HepG2 (cell line): ENCODE results near the gene BLOC1S4. TPM values are rescaled to one million over a fixed set of nuclear protein-coding genes. Genes with fewer than 3 reads are reported as not detected.
A peak's percentile ranks its signal among the peaks of the same experiment; 100 is the strongest.

Experiments used
- AHR ChIP-seq: IDR thresholded peaks from 2 replicates; pipeline ENCODE4 v1.6.1; 2018; ENCODE audit warnings: missing genetic modification reagents, missing compliant biosample characterization
- EHMT2 ChIP-seq: fragments of 200-600 bp; sonication (generic); IDR thresholded peaks from 2 replicates; pipeline ENCODE4 v1.7.0; 2017; ENCODE audit warnings: antibody characterized with exemption, low read depth, low read length, borderline replicate concordance
- EP300 ChIP-seq, 3 experiments: sonication (generic) in 1 of 3; formaldehyde crosslinking in 1 of 3; IDR thresholded peaks; 2 replicates each; pipeline versions ENCODE4 v1.5.1 to v1.6.1; 2011 to 2020; ENCODE audit warnings: low read depth in 2 of 3, low read length in 2 of 3, borderline replicate concordance in 1 of 3, improper control_type of control experiment in 1 of 3, mild to moderate bottlenecking in 1 of 3, missing genetic modification reagents in 1 of 3, moderate library complexity in 1 of 3
- KMT2B ChIP-seq: IDR thresholded peaks from 2 replicates; pipeline ENCODE4 v1.6.1; 2016; ENCODE audit warnings: missing genetic modification reagents, missing compliant biosample characterization
- MAFF ChIP-seq: IDR thresholded peaks from 2 replicates; pipeline ENCODE4 v1.6.1; 2011; ENCODE audit warnings: low read depth, low read length, improper control_type of control experiment
- MTA1 ChIP-seq: sonication (generic); formaldehyde crosslinking; IDR thresholded peaks from 2 replicates; pipeline ENCODE4 v1.4.0; 2020; ENCODE audit warnings: missing genetic modification reagents, mild to moderate bottlenecking, borderline replicate concordance
- RFX5 ChIP-seq: IDR thresholded peaks from 2 replicates; pipeline ENCODE4 v1.6.1; 2011; ENCODE audit warnings: low read depth, low read length, improper control_type of control experiment
- SNAPC2 ChIP-seq: sonication (generic); formaldehyde crosslinking; IDR thresholded peaks from 2 replicates; pipeline ENCODE4 v1.8.1; 2022; ENCODE audit warnings: mild to moderate bottlenecking, missing genetic modification reagents
- XBP1 ChIP-seq: sonication (generic); formaldehyde crosslinking; IDR thresholded peaks from 2 replicates; pipeline ENCODE4 v1.5.0; 2020; ENCODE audit warnings: missing genetic modification reagents
- YY1 ChIP-seq: IDR thresholded peaks from 2 replicates; pipeline ENCODE4 v1.6.1; 2011; ENCODE audit warnings: low read length, low read depth, moderate library complexity, mild to moderate bottlenecking; ENCODE audit not compliant: insufficient read depth, insufficient replicate concordance
- ZNF234 ChIP-seq: sonication (generic); formaldehyde crosslinking; conservative IDR thresholded peaks from 2 replicates; pipeline ENCODE4 v1.5.1; 2020; ENCODE audit warnings: mild to moderate bottlenecking, missing genetic modification reagents
- ZNF263 ChIP-seq: sonication (generic); formaldehyde crosslinking; IDR thresholded peaks from 2 replicates; pipeline ENCODE4 v1.4.0; 2020; ENCODE audit warnings: missing genetic modification reagents
- ZNF274 ChIP-seq: sonication (generic); formaldehyde crosslinking; IDR thresholded peaks from 2 replicates; pipeline ENCODE4 v1.5.1; 2020; ENCODE audit warnings: mild to moderate bottlenecking, missing genetic modification reagents
- ZNF501 ChIP-seq: sonication (generic); formaldehyde crosslinking; IDR thresholded peaks from 2 replicates; pipeline ENCODE4 v1.5.1; 2020; ENCODE audit warnings: mild to moderate bottlenecking, moderate library complexity, missing genetic modification reagents
- ZNF510 ChIP-seq: sonication (generic); formaldehyde crosslinking; IDR thresholded peaks from 2 replicates; pipeline ENCODE4 v1.4.0; 2020; ENCODE audit warnings: low read depth, mild to moderate bottlenecking, missing genetic modification reagents
- ZNF614 ChIP-seq: IDR thresholded peaks from 2 replicates; pipeline ENCODE4 v1.6.1; 2018; ENCODE audit warnings: missing biosample characterization, missing genetic modification reagents, inconsistent platforms, borderline replicate concordance
- ZNF768 ChIP-seq: sonication (generic); formaldehyde crosslinking; IDR thresholded peaks from 2 replicates; pipeline ENCODE4 v1.4.0; 2020; ENCODE audit warnings: missing genetic modification reagents
- ZSCAN31 ChIP-seq: sonication (generic); formaldehyde crosslinking; IDR thresholded peaks from 2 replicates; pipeline ENCODE4 v1.5.0; 2020; ENCODE audit warnings: low read depth, mild to moderate bottlenecking, missing genetic modification reagents
- polyA plus RNA-seq, 8 experiments: library from polyadenylated mRNA; depleted of rRNA in 3 of 8; stranded (reverse) in 7 of 8; unstranded in 1 of 8; fragments of >200 nt; fragmentation: Illumina TruSeq in 4 of 8; extraction: Trizol in 4 of 8; gene quantifications; 2 replicates each; pipeline versions ENCODE4 v1.2.1 to v1.2.3, GENCODE V29; 2011 to 2016; ENCODE audit warnings: low read depth in 4 of 8, missing spikeins in 1 of 8, mixed read lengths in 1 of 8; ENCODE audit not compliant: insufficient read depth in 1 of 8
- total RNA-seq, 5 experiments: library from RNA; depleted of rRNA; stranded (reverse); fragments of >200 nt; fragmentation: Illumina TruSeq; extraction: Trizol; gene quantifications; 2 replicates each; pipeline ENCODE4 v1.2.3, GENCODE V29; 2016; ENCODE audit warnings: low read depth in 1 of 5
- TF ChIP-seq, protein P1 (sequence below): sonication (generic); formaldehyde crosslinking; IDR thresholded peaks from 2 replicates; pipeline ENCODE4 v1.5.1; 2020; ENCODE audit warnings: mild to moderate bottlenecking, missing genetic modification reagents
- TF ChIP-seq, protein P2 (sequence below): sonication (generic); formaldehyde crosslinking; IDR thresholded peaks from 2 replicates; pipeline ENCODE4 v1.5.0; 2020; ENCODE audit warnings: missing genetic modification reagents
- TF ChIP-seq, protein P3 (sequence below): sonication (generic); formaldehyde crosslinking; IDR thresholded peaks from 2 replicates; pipeline ENCODE4 v1.4.0; 2020; ENCODE audit warnings: missing genetic modification reagents
- TF ChIP-seq, protein P4 (sequence below): sonication (generic); formaldehyde crosslinking; IDR thresholded peaks from 2 replicates; pipeline ENCODE4 v1.8.0; 2022; ENCODE audit warnings: missing genetic modification reagents, mild to moderate bottlenecking, borderline replicate concordance

The BLOC1S4 gene
- total and polyA plus RNA-seq, 2 of the 13 experiments (the other 11 are each of a cell fraction or from before 2014, with no cell fraction given) = 15.5 to 20.9 TPM

DNA sequence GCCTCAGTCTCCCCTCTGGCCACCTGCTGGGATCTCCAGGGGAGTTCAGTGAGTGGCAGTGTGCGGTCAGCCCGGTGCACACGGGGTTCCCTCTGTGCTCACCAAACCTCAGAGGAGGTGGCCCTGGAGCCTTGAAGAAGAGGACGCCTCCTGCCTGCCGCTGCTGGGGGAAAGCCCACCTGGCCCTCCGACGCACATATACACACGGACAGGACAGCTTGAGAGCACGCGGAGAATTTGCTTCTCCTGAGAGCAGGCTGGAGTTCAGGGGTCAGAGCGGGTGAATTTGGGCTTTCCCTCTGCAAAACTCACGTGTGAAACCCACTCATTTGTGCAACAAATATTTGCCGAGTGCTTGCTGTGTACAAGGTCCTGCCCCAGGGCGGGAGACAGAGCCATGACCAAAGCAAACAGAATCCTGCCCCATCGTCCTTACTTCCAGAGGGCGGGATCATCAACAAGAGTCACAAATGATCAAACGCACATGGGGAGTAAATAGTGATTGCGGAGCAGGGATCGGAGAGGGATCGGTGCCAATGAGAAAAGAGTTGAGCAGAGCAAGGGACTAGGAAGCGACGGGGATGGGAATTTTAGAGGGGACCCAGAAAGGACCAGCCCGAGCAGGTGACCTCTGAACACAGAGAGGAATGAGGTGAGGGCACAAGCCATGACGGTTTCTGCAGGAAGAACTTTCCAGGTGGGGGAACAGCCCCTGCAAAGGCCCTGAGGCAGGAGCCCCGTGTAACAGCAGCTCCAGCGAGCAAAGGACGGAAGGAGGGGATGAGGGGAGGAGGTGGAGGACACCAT, 17.6 kb downstream of the BLOC1S4 start (continued):
- TF ChIP-seq ZSCAN31 (CRISPR knock-in tag) = no peak; the same call in 1 of the 2 replicates
- no peak; the same call in 1 of the 2 replicates for TF ChIP-seq MAFF
- TF ChIP-seq ZNF768 (CRISPR knock-in tag) = no peak; the same call in 1 of the 2 replicates
- no peak for TF ChIP-seq XBP1 (CRISPR knock-in tag)
- TF ChIP-seq KMT2B (CRISPR knock-in tag) = peak; percentile 71; the same call in 1 of the 2 replicates
- 0 out of 2 replicates have a peak, but pooled peaks have one; percentile 22 for TF ChIP-seq AHR
- TF ChIP-seq, protein P1, sequence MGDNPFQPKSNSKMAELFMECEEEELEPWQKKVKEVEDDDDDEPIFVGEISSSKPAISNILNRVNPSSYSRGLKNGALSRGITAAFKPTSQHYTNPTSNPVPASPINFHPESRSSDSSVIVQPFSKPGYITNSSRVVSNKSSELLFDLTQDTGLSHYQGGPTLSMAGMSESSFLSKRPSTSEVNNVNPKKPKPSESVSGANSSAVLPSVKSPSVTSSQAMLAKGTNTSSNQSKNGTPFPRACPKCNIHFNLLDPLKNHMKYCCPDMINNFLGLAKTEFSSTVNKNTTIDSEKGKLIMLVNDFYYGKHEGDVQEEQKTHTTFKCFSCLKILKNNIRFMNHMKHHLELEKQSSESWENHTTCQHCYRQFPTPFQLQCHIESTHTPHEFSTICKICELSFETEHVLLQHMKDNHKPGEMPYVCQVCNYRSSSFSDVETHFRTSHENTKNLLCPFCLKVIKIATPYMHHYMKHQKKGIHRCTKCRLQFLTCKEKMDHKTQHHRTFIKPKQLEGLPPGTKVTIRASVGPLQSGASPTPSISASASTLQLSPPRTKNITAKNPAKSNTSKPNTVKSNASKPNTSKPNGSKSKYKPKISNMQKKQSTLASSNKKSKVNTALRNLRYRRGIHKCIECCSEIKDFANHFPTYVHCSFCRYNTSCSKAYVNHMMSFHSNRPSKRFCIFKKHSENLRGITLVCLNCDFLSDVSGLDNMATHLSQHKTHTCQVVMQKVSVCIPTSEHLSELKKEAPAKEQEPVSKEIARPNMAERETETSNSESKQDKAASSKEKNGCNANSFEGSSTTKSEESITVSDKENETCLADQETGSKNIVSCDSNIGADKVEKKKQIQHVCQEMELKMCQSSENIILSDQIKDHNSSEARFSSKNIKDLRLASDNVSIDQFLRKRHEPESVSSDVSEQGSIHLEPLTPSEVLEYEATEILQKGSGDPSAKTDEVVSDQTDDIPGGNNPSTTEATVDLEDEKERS (CRISPR knock-in tag) = no peak
- TF ChIP-seq, protein P2, sequence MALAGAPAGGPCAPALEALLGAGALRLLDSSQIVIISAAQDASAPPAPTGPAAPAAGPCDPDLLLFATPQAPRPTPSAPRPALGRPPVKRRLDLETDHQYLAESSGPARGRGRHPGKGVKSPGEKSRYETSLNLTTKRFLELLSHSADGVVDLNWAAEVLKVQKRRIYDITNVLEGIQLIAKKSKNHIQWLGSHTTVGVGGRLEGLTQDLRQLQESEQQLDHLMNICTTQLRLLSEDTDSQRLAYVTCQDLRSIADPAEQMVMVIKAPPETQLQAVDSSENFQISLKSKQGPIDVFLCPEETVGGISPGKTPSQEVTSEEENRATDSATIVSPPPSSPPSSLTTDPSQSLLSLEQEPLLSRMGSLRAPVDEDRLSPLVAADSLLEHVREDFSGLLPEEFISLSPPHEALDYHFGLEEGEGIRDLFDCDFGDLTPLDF (CRISPR knock-in tag) = peak; percentile 88
- no peak for TF ChIP-seq ZNF234 (CRISPR knock-in tag)
- TF ChIP-seq YY1 = peak; percentile 28
- TF ChIP-seq ZNF274 (CRISPR knock-in tag) = no peak
- TF ChIP-seq MTA1 (CRISPR knock-in tag) = peak; percentile 95
- TF ChIP-seq, protein P3, sequence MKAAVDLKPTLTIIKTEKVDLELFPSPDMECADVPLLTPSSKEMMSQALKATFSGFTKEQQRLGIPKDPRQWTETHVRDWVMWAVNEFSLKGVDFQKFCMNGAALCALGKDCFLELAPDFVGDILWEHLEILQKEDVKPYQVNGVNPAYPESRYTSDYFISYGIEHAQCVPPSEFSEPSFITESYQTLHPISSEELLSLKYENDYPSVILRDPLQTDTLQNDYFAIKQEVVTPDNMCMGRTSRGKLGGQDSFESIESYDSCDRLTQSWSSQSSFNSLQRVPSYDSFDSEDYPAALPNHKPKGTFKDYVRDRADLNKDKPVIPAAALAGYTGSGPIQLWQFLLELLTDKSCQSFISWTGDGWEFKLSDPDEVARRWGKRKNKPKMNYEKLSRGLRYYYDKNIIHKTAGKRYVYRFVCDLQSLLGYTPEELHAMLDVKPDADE (CRISPR knock-in tag) = no peak
- 0 out of 2 replicates have a peak, but pooled peaks have one; percentile 55 for TF ChIP-seq SNAPC2 (CRISPR knock-in tag)
- TF ChIP-seq EHMT2 = no peak
- TF ChIP-seq, protein P4, sequence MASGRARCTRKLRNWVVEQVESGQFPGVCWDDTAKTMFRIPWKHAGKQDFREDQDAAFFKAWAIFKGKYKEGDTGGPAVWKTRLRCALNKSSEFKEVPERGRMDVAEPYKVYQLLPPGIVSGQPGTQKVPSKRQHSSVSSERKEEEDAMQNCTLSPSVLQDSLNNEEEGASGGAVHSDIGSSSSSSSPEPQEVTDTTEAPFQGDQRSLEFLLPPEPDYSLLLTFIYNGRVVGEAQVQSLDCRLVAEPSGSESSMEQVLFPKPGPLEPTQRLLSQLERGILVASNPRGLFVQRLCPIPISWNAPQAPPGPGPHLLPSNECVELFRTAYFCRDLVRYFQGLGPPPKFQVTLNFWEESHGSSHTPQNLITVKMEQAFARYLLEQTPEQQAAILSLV (CRISPR knock-in tag) = no peak
- TF ChIP-seq ZNF510 = 0 out of 2 replicates have a peak, but pooled peaks have one; percentile 61
- TF ChIP-seq EP300 (IDR thresholded peaks at IDR 0.05; ENCODE audit: low read depth in 2 of 2, low read length in 2 of 2) = peak in 1 of 2 experiments; percentile 78; a peak in 2 of 4 replicates
- peak; percentile 85 for TF ChIP-seq EP300 (CRISPR knock-in tag; IDR thresholded peaks at IDR 0.05; ENCODE audit: borderline replicate concordance)
- peak; percentile 58 for TF ChIP-seq ZNF501 (CRISPR knock-in tag)
- TF ChIP-seq RFX5 = no peak
- TF ChIP-seq ZNF614 (CRISPR knock-in tag) = peak; percentile 64; the same call in 1 of the 2 replicates
- peak; percentile 75 for TF ChIP-seq ZNF263
